Esophagus squamous epithelium (tissue), 5 donors: Measurements from ENCODE around the gene ATPAF1. TPM values are rescaled to one million over a fixed set of nuclear protein-coding genes. Genes with fewer than 3 reads are reported as not detected.

ENCODE experiments used
- DNase-seq: peaks from one replicate; lab custom pipeline; 2025; lab: John Stamatoyannopoulos, UW
- H3K27ac ChIP-seq, 4 donors: fragments of 200-600 bp; sonication (generic); one replicate each; pipeline ENCODE4 v1.5.1; 2016 to 2019; ENCODE audit warnings: mild to moderate bottlenecking in 1 of 4
- H3K27me3 ChIP-seq, 4 donors: fragments of 200-600 bp; sonication (generic); 1 replicate in 3 of 4; 2 replicates in 1 of 4; pipeline versions ENCODE4 v1.5.1 to v1.6.0; 2017 to 2021; ENCODE audit warnings: antibody characterized with exemption in 1 of 4
- H3K36me3 ChIP-seq, 3 donors: fragments of 200-600 bp; sonication (generic); one replicate each; pipeline ENCODE4 v1.5.1; 2016 to 2019
- H3K4me1 ChIP-seq, 3 donors: fragments of 200-600 bp; sonication (generic); one replicate each; pipeline ENCODE4 v1.5.1; 2017 to 2019
- H3K4me3 ChIP-seq, 4 donors: fragments of 200-600 bp; sonication (generic); 1 replicate in 3 of 4; 2 replicates in 1 of 4; pipeline ENCODE4 v1.5.1; 2016 to 2019; ENCODE audit warnings: mild to moderate bottlenecking in 2 of 4, moderate library complexity in 1 of 4
- H3K9me3 ChIP-seq, 3 donors: fragments of 200-600 bp; sonication (generic); one replicate each; pipeline ENCODE4 v1.5.1; 2016 to 2019
- POLR2A ChIP-seq, 4 donors: fragments of 450-650 bp; IDR thresholded peaks; one replicate each; pipeline ENCODE4 v1.6.1; 2017; ENCODE audit warnings: antibody characterized with exemption in 4 of 4, mild to moderate bottlenecking in 4 of 4, moderate library complexity in 3 of 4
- WGBS, 2 donors: methylation state at CpG; one replicate each; pipeline ENCODE4 v1.1.5; 2018; 5-methylcytosine and 5-hydroxymethylcytosine counted together
- intact Hi-C: fragments of 100-400 bp; cut with DNase I; formaldehyde crosslinking; loops from one replicate; pipeline ENCODE4 v1.15.0; 2022
- total RNA-seq, 4 donors: library from RNA; depleted of rRNA; stranded (reverse); fragments of >200 nt; gene quantifications; one replicate each; pipeline ENCODE4 v1.1.0, GENCODE V29; 2016
- TF ChIP-seq, protein P1 (sequence below), 6 experiments: fragments of 450-650 bp in 4 of 6; fragments of 200-600 bp in 2 of 6; sonication (generic) in 2 of 6; IDR thresholded peaks; one replicate each; pipeline ENCODE4 v1.5.1; 2016 to 2019; ENCODE audit warnings: antibody characterized with exemption in 6 of 6, mild to moderate bottlenecking in 4 of 6, moderate library complexity in 4 of 6
- donor health status: DM: yes; HTN: yes; CAD: no.

ATPAF1 gene
- total RNA-seq, 4 donors from 2014 or later: 25.7 to 39.1 (median 32.8) TPM

DNA sequence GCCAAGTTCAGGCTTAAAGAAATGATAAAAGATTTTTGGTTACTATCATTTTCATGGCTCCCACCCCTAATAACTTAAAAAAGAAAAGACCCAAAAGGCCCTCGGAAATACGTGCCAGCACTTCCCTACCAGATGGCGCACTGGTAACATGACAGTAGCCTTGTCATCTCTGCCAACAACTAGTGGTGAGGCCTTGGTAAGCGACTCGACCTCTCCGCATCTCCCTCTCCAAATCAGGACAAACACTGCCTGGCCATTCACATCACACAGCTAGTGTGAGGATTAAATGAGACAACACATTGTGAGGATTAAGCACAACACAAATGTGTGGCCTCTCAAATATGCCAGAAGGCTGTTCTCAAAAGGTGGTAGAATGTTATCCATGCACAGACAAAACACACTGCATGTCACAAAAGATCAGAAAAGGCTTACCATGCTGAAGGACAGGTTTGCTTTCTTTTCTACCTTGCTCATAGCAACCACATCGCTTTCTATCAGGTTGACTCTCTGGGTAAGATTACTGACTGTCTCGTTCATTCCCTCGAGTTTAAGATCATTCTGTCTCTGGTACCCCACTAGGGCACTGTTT, 19.9 kb upstream of the ATPAF1 start:
- H3K27ac ChIP-seq: peak overlapping the region in 3 of 4 donors; percentile 4 to 78 (median 75)
- WGBS, 2 donors: 59 to 60% methylated on average over 9 of the region's 9 CpGs
- no peak for TF ChIP-seq POLR2A (IDR thresholded peaks at IDR 0.05)
- no peaks in the 10 kb centered on the region for H3K27me3 ChIP-seq
- H3K4me3 ChIP-seq: no peak overlapping the region
- DNase-seq: no peak
- peaks cover 0 to 52% (median 19%) of the 10 kb centered on the region in 3 donors for H3K4me1 ChIP-seq
- peaks cover 4 to 95% (median 26%) of the 10 kb centered on the region in 3 donors for H3K36me3 ChIP-seq
- no peaks in the 10 kb centered on the region for H3K9me3 ChIP-seq
- intact Hi-C loops: no loop called here

DNA sequence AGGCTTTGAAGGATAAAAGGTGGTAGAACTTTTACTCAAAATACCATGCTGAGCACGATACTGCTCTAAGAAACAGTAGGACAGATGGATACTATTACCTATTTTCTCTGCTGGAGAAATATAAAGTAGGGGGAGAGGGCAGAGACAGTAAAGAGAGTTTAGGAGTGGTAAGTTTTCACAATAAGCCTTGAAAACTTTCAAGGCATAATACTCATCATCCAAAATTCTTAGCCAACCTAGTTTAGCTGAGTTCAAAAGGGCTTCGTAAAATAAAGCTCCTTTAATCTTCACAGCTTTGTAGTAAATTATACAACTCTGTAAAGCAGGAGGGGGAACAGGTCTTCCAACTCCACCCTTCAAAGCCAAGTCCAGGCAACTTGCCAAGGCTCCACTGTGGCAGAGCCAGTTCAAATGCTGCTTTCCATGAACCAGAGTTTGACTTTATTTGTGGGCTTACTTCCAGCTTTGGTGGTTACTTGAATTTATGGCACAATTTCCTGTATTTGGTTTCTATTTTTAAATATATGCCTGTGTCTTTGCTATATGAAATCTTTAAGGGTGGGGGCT, 19.0 kb upstream of the ATPAF1 start:
- Histone ChIP-seq H3K36me3 (peaks cover 9 to 95% (median 34%) of the 10 kb centered on the region in 3 donors), H3K27ac (peak overlapping the region in 3 of 4 donors; percentile 47 to 78 (median 75))
- WGBS, 2 donors: 23 to 36% methylated on average over 2 of the region's 2 CpGs

DNA sequence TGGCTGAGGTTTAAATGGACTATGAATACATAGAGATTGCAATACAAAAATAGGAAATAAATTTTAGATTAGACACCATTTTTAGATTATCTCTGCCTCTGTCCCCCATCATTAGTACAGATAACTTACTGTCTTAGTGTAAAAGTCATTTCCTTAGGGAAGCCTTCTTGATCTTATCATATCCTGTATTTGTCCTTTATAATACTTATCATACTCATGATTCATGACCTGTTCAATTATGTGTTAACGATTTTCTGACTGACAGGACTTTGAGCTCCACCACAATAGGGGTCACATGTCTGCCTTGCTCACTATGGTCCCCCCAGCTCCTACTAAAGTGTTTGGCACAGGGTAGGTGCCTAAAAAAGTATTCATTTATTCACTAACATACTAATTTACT, 18.1 kb upstream of the ATPAF1 start:
- Histone ChIP-seq H3K27ac (peak overlapping the region in 3 of 4 donors; percentile 47 to 78 (median 75)), H3K4me3 (no peak overlapping the region), H3K9me3 (no peaks in the 10 kb centered on the region), H3K36me3 (peaks cover 11 to 95% (median 36%) of the 10 kb centered on the region in 3 donors), H3K27me3 (no peaks in the 10 kb centered on the region), H3K4me1 (peaks cover 0 to 52% (median 19%) of the 10 kb centered on the region in 3 donors)
- TF ChIP-seq, protein P1, sequence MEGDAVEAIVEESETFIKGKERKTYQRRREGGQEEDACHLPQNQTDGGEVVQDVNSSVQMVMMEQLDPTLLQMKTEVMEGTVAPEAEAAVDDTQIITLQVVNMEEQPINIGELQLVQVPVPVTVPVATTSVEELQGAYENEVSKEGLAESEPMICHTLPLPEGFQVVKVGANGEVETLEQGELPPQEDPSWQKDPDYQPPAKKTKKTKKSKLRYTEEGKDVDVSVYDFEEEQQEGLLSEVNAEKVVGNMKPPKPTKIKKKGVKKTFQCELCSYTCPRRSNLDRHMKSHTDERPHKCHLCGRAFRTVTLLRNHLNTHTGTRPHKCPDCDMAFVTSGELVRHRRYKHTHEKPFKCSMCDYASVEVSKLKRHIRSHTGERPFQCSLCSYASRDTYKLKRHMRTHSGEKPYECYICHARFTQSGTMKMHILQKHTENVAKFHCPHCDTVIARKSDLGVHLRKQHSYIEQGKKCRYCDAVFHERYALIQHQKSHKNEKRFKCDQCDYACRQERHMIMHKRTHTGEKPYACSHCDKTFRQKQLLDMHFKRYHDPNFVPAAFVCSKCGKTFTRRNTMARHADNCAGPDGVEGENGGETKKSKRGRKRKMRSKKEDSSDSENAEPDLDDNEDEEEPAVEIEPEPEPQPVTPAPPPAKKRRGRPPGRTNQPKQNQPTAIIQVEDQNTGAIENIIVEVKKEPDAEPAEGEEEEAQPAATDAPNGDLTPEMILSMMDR (IDR thresholded peaks at IDR 0.05): no peak
- no peak for TF ChIP-seq POLR2A (IDR thresholded peaks at IDR 0.05)
- intact Hi-C loops: no loop called here
- no peak for DNase-seq
- 36 to 52% methylated on average over 1 of the region's 1 CpG for WGBS, 2 donors

More for the DNA sequence above, 19.0 kb upstream of the ATPAF1 start:
- intact Hi-C loops: no loop called here
- peaks cover 0 to 52% (median 19%) of the 10 kb centered on the region in 3 donors for H3K4me1 ChIP-seq
- no peaks in the 10 kb centered on the region for H3K27me3 ChIP-seq
- TF ChIP-seq POLR2A (IDR thresholded peaks at IDR 0.05): no peak
- TF ChIP-seq, protein P1 (IDR thresholded peaks at IDR 0.05): no peak
- no peak for DNase-seq
- no peaks in the 10 kb centered on the region for H3K9me3 ChIP-seq
- no peak overlapping the region for H3K4me3 ChIP-seq

- peaks cover 20 to 95% (median 45%) of the 10 kb centered on the region in 3 donors for H3K36me3 ChIP-seq
- WGBS, 2 donors: 94 to 98% methylated on average over 2 of the region's 2 CpGs
- DNase-seq: no peak
Observed at GRCh38 chr1:46684670-46685069, 16.5 kb upstream of the ATPAF1 start.

GRCh38 chr1:46682064-46682463, 13.9 kb upstream of the ATPAF1 start:
- DNase-seq: no peak
- intact Hi-C loops: no loop called here
- Histone ChIP-seq H3K9me3 (no peaks in the 10 kb centered on the region), H3K36me3 (peaks cover 20 to 99% (median 37%) of the 10 kb centered on the region in 3 donors), H3K4me3 (no peak overlapping the region), H3K4me1 (peaks cover 0 to 13% (median 8%) of the 10 kb centered on the region in 3 donors), H3K27me3 (no peaks in the 10 kb centered on the region), H3K27ac (no peak overlapping the region)
- TF ChIP-seq, protein P1 (IDR thresholded peaks at IDR 0.05): no peak
- TF ChIP-seq POLR2A (IDR thresholded peaks at IDR 0.05): no peak
- WGBS, 2 donors: 55 to 63% methylated on average over 1 of the region's 1 CpG

More at GRCh38 chr1:46684670-46685069, 16.5 kb upstream of the ATPAF1 start:
- Histone ChIP-seq H3K27ac (no peak overlapping the region), H3K4me3 (no peak overlapping the region), H3K27me3 (no peaks in the 10 kb centered on the region), H3K9me3 (no peaks in the 10 kb centered on the region), H3K4me1 (peaks cover 0 to 39% (median 19%) of the 10 kb centered on the region in 3 donors)
- intact Hi-C loops: no loop called here
- no peak for TF ChIP-seq POLR2A (IDR thresholded peaks at IDR 0.05)
- TF ChIP-seq, protein P1 (IDR thresholded peaks at IDR 0.05): no peak
